Adrenal gland (tissue), 12 donors: ENCODE results near the gene MMP20. TPM values are rescaled to one million over a fixed set of nuclear protein-coding genes. Genes with fewer than 3 reads are reported as not detected.

ENCODE experiments used
- DNase-seq, 7 donors: peaks; one replicate each; pipeline ENCODE4 v3.0.0-alpha.2; 2019 to 2020
- H3K27ac ChIP-seq, 5 donors: fragments of 200-600 bp; sonication (generic) in 4 of 5; 1 replicate in 3 of 5; 2 replicates in 2 of 5; pipeline versions ENCODE4 v1.5.1 to v1.8.0; 2016 to 2020; ENCODE audit warnings: mild to moderate bottlenecking in 1 of 5
- H3K27me3 ChIP-seq: fragments of 200-600 bp; 2 replicates; pipeline ENCODE4 v1.8.0; 2021
- H3K36me3 ChIP-seq, 2 donors: fragments of 200-600 bp; replicated peaks in 1 of 2; 1 replicate in 1 of 2; 2 replicates in 1 of 2; pipeline versions ENCODE4 v1.5.1 to v1.8.0; 2018 to 2022
- H3K4me1 ChIP-seq, 2 donors: fragments of 200-600 bp; replicated peaks in 1 of 2; 1 replicate in 1 of 2; 2 replicates in 1 of 2; pipeline versions ENCODE4 v1.5.1 to v1.8.0; 2018 to 2021
- H3K4me3 ChIP-seq, 4 donors: fragments of 200-600 bp; sonication (generic) in 3 of 4; one replicate each; pipeline ENCODE4 v1.5.1; 2016 to 2018
- H3K9me3 ChIP-seq, 3 donors: fragments of 200-600 bp; sonication (generic) in 1 of 3; replicated peaks in 1 of 3; 1 replicate in 2 of 3; 2 replicates in 1 of 3; pipeline versions ENCODE4 v1.5.1 to v1.8.0; 2016 to 2021
- CTCF ChIP-seq, 6 experiments: fragments of 450-650 bp in 4 of 6; fragments of 200-600 bp in 2 of 6; sonication (generic) in 1 of 6; IDR thresholded peaks; 1 replicate in 5 of 6; 2 replicates in 1 of 6; pipeline versions ENCODE4 v1.5.1 to v1.8.0; 2016 to 2021; ENCODE audit warnings: antibody characterized with exemption in 6 of 6, mild to moderate bottlenecking in 2 of 6, moderate library complexity in 1 of 6
- POLR2A ChIP-seq, 2 donors: fragments of 450-650 bp; IDR thresholded peaks; one replicate each; pipeline ENCODE4 v1.6.1; 2017; ENCODE audit warnings: antibody characterized with exemption in 2 of 2, mild to moderate bottlenecking in 2 of 2, moderate library complexity in 1 of 2
- WGBS, 4 donors: extraction: QIAGEN DNeasy Blood & Tissue Kit in 2 of 4; methylation state at CpG; one replicate each; pipeline versions ENCODE4 v1.1.5 to v1.1.7; 2013 to 2017; 5-methylcytosine and 5-hydroxymethylcytosine counted together
- intact Hi-C, 2 donors: fragments of 100-400 bp; cut with DNase I; formaldehyde crosslinking; loops; one replicate each; pipeline versions ENCODE4 v1.14.1 to v1.15.0; 2022 to 2023
- polyA plus RNA-seq, 3 donors: library from polyadenylated mRNA; stranded (reverse); fragments of 200-250 nt in 2 of 3; fragments of 350-450 nt in 1 of 3; fragmentation: Illumina TruSeq in 1 of 3; extraction: RNeasy Lipid Tissue Mini Kit (QIAGEN cat#74804) in 1 of 3; gene quantifications; one replicate each; pipeline ENCODE4 v1.2.3, GENCODE V29; 2013 to 2014
- total RNA-seq, 9 donors: library from RNA; depleted of rRNA in 4 of 9; stranded (reverse); fragments of >200 nt in 4 of 9; fragments of 120-200 nt in 1 of 9; fragmentation: NEBNext Ultra II Directional in 1 of 9; extraction: Animal tissue kit (Norgen Biotek cat#: 25700) in 1 of 9; gene quantifications; one replicate each; pipeline versions ENCODE4 v1.1.0 to v1.2.4, GENCODE V29; 2013 to 2023
- donor health status: healthy with polysubstance abuse.
- donor health status: Bipolar disorder and iron deficiency.
- donor health status: DM: yes; HTN: yes; CAD: no.
- donor health status: DM: no; HTN: no; CAD: no.
- donor health status: DM: no; HTN: no; CAD: no.
- donor health status: DM: yes; HTN: yes; CAD: no.

MMP20 gene
- total and polyA plus RNA-seq, 12 donors: not detected

DNA sequence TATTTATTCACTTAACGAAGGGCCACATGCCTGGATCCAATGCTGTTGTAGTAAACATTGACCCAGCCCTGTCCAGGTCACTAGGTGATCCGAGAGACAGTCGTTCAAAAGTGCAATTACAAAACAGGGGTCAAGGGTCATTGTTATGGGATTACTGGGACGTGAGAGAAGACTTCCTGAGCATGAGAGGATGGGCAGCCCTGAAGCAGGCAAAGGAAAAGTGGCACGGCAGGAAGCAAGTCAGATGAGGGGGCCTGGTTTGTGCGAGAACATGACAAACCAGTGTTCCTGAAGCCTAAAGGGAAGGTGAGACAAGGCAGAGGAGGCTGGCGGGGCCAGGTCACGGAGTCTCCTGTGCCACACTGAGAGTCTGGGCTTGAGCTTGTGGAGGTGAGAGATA is 15.8 kb upstream of the MMP20 start:
- no peaks in the 10 kb centered on the region for H3K9me3 ChIP-seq
- H3K36me3 ChIP-seq: no peaks in the 10 kb centered on the region
- intact Hi-C loops: no loop called here
- no peak overlapping the region for H3K4me3 ChIP-seq
- no peak for TF ChIP-seq CTCF (IDR thresholded peaks at IDR 0.05)
- TF ChIP-seq POLR2A (IDR thresholded peaks at IDR 0.05): no peak
- no peak overlapping the region for H3K27ac ChIP-seq
- 54 to 73% (median 58%) methylated on average over 7 to 8 of the region's 8 CpGs for WGBS, 4 donors
- DNase-seq: no peak
- H3K27me3 ChIP-seq: no peaks in the 10 kb centered on the region
- H3K4me1 ChIP-seq: no peaks in the 10 kb centered on the region

DNA sequence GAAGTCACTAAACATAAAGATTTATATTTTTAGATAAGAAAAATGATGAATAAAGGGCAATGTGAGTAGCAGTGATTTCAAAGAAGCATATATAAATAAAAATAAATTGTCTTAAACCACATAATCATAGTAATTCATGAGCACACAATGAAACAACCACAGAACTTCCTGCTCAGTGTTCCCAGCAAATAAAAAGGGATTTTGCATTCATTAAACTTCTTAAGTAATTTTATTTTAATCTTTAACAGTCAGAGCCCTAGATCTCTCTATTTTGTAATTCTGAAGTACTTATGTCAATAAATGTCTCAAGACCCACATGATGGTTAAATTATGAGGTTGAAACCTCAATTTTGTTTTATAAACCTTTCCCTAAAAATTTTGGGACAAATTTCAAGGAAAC is 14.5 kb upstream of the MMP20 start:
- H3K4me1 ChIP-seq: no peaks in the 10 kb centered on the region
- no peak for TF ChIP-seq CTCF (IDR thresholded peaks at IDR 0.05)
- TF ChIP-seq POLR2A (IDR thresholded peaks at IDR 0.05): no peak
- intact Hi-C loops: no loop called here
- no peaks in the 10 kb centered on the region for H3K36me3 ChIP-seq
- H3K27ac ChIP-seq: no peak overlapping the region
- H3K27me3 ChIP-seq: no peaks in the 10 kb centered on the region
- no peak for DNase-seq
- no peak overlapping the region for H3K4me3 ChIP-seq
- no peaks in the 10 kb centered on the region for H3K9me3 ChIP-seq

- H3K27ac ChIP-seq: no peak overlapping the region
- no peak overlapping the region for H3K4me3 ChIP-seq
- H3K27me3 ChIP-seq: no peaks in the 10 kb centered on the region
- no peak for TF ChIP-seq CTCF (IDR thresholded peaks at IDR 0.05)
- no peak for TF ChIP-seq POLR2A (IDR thresholded peaks at IDR 0.05)
- no peaks in the 10 kb centered on the region for H3K4me1 ChIP-seq
- 61 to 79% (median 77%) methylated on average over 5 of the region's 5 CpGs for WGBS, 4 donors
- H3K9me3 ChIP-seq: no peaks in the 10 kb centered on the region
- H3K36me3 ChIP-seq: no peaks in the 10 kb centered on the region
- intact Hi-C loops: no loop called here
- DNase-seq: no peak
Measured at GRCh38 chr11:102637731-102638130, 12.6 kb upstream of the MMP20 start.

DNA sequence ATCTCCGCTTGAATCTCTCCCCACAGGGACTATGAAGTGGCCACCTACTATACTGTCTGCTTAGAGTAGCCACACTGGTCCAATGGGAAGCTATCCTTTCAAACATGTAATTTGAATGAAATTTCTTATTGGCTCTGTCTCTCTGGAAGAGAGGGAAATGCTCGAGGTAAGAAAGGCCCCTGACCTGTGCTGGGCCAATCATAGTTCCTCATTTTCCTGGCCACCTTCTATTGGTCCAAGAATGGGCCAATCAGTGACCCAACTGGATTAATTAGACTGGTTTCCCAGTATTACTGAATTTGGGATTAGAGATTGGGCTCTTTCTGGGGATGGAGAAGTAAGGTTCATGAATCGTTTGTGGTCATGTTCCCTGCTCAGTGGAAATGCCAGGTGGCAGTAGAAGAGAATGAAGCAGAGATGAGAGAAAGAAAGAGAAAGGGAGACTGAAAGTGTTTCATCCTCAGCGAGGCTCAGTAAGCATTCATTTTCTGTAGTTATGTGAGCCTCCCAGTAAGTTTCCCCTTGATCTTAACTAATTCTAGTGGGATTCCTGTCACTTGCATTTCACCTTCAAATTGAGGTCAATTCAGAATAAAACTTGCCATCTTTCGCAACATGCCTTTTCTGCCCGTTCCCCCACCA is 8.4 kb upstream of the MMP20 start:
- H3K27me3 ChIP-seq: peaks cover under 1% of the 10 kb centered on the region
- intact Hi-C loops: no loop called here
- H3K27ac ChIP-seq: no peak overlapping the region
- H3K4me3 ChIP-seq: no peak overlapping the region
- DNase-seq: no peak
- no peaks in the 10 kb centered on the region for H3K9me3 ChIP-seq
- TF ChIP-seq POLR2A (IDR thresholded peaks at IDR 0.05): no peak
- no peak for TF ChIP-seq CTCF (IDR thresholded peaks at IDR 0.05)
- H3K36me3 ChIP-seq: no peaks in the 10 kb centered on the region
- WGBS, 4 donors: 77 to 81% (median 79%) methylated on average over 6 of the region's 6 CpGs
- H3K4me1 ChIP-seq: no peaks in the 10 kb centered on the region
